Adrenal gland (tissue), 12 donors: Measurements from ENCODE around the gene ADK. TPM values are rescaled to one million over a fixed set of nuclear protein-coding genes. Genes with fewer than 3 reads are reported as not detected.
A peak's percentile ranks its signal among the peaks of the same experiment; 100 is the strongest.
"Not testable (repeated sequence)": the region's sequence is repeated elsewhere in the genome, so short reads cannot be mapped to it uniquely, and the experiment has no call there.

Source experiments
- DNase-seq, 7 donors: peaks; one replicate each; pipeline ENCODE4 v3.0.0-alpha.2; 2019 to 2020
- H3K27ac ChIP-seq, 5 donors: fragments of 200-600 bp; sonication (generic) in 4 of 5; 1 replicate in 3 of 5; 2 replicates in 2 of 5; pipeline versions ENCODE4 v1.5.1 to v1.8.0; 2016 to 2020; ENCODE audit warnings: mild to moderate bottlenecking in 1 of 5
- H3K27me3 ChIP-seq: fragments of 200-600 bp; 2 replicates; pipeline ENCODE4 v1.8.0; 2021
- H3K36me3 ChIP-seq, 2 donors: fragments of 200-600 bp; replicated peaks in 1 of 2; 1 replicate in 1 of 2; 2 replicates in 1 of 2; pipeline versions ENCODE4 v1.5.1 to v1.8.0; 2018 to 2022
- H3K4me1 ChIP-seq, 2 donors: fragments of 200-600 bp; replicated peaks in 1 of 2; 1 replicate in 1 of 2; 2 replicates in 1 of 2; pipeline versions ENCODE4 v1.5.1 to v1.8.0; 2018 to 2021
- H3K4me3 ChIP-seq, 4 donors: fragments of 200-600 bp; sonication (generic) in 3 of 4; one replicate each; pipeline ENCODE4 v1.5.1; 2016 to 2018
- H3K9me3 ChIP-seq, 3 donors: fragments of 200-600 bp; sonication (generic) in 1 of 3; replicated peaks in 1 of 3; 1 replicate in 2 of 3; 2 replicates in 1 of 3; pipeline versions ENCODE4 v1.5.1 to v1.8.0; 2016 to 2021
- CTCF ChIP-seq, 6 experiments: fragments of 450-650 bp in 4 of 6; fragments of 200-600 bp in 2 of 6; sonication (generic) in 1 of 6; IDR thresholded peaks; 1 replicate in 5 of 6; 2 replicates in 1 of 6; pipeline versions ENCODE4 v1.5.1 to v1.8.0; 2016 to 2021; ENCODE audit warnings: antibody characterized with exemption in 6 of 6, mild to moderate bottlenecking in 2 of 6, moderate library complexity in 1 of 6
- POLR2A ChIP-seq, 2 donors: fragments of 450-650 bp; IDR thresholded peaks; one replicate each; pipeline ENCODE4 v1.6.1; 2017; ENCODE audit warnings: antibody characterized with exemption in 2 of 2, mild to moderate bottlenecking in 2 of 2, moderate library complexity in 1 of 2
- WGBS, 4 donors: extraction: QIAGEN DNeasy Blood & Tissue Kit in 2 of 4; methylation state at CpG; one replicate each; pipeline versions ENCODE4 v1.1.5 to v1.1.7; 2013 to 2017; 5-methylcytosine and 5-hydroxymethylcytosine counted together
- intact Hi-C, 2 donors: fragments of 100-400 bp; cut with DNase I; formaldehyde crosslinking; loops; one replicate each; pipeline versions ENCODE4 v1.14.1 to v1.15.0; 2022 to 2023
- polyA plus RNA-seq, 3 donors: library from polyadenylated mRNA; stranded (reverse); fragments of 200-250 nt in 2 of 3; fragments of 350-450 nt in 1 of 3; fragmentation: Illumina TruSeq in 1 of 3; extraction: RNeasy Lipid Tissue Mini Kit (QIAGEN cat#74804) in 1 of 3; gene quantifications; one replicate each; pipeline ENCODE4 v1.2.3, GENCODE V29; 2013 to 2014
- total RNA-seq, 9 donors: library from RNA; depleted of rRNA in 4 of 9; stranded (reverse); fragments of >200 nt in 4 of 9; fragments of 120-200 nt in 1 of 9; fragmentation: NEBNext Ultra II Directional in 1 of 9; extraction: Animal tissue kit (Norgen Biotek cat#: 25700) in 1 of 9; gene quantifications; one replicate each; pipeline versions ENCODE4 v1.1.0 to v1.2.4, GENCODE V29; 2013 to 2023
- donor health status: healthy with polysubstance abuse.
- donor health status: Bipolar disorder and iron deficiency.
- donor health status: DM: yes; HTN: yes; CAD: no.
- donor health status: DM: no; HTN: no; CAD: no.
- donor health status: DM: no; HTN: no; CAD: no.
- donor health status: DM: yes; HTN: yes; CAD: no.

ADK gene
- total and polyA plus RNA-seq, 12 donors = 8.2 to 45.5 (median 22.2) TPM

DNA sequence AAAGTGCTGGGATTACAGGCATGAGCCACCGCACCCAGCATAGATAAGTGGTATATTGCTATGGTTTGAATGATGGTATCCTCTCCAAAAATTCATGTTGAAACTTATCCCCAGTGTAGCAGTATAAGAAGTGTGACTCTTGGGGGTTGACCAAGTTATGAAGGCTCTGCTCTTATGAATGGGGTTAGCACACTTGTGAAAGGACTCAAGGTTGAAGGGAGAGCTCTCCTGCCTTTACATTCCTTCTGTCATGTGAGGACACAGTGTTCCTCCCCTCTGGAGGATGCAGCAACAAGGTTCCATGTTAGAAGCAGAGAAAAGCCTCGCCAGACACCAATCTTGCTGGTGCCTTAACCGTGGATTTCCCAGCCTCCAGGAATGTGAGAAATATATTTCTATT is 58.0 kb downstream of the ADK start:
- H3K9me3 ChIP-seq = no peaks in the 10 kb centered on the region
- DNase-seq = no peak
- no peaks in the 10 kb centered on the region for H3K27me3 ChIP-seq
- intact Hi-C loops = no loop called here
- TF ChIP-seq POLR2A (IDR thresholded peaks at IDR 0.05) (no peak), CTCF (IDR thresholded peaks at IDR 0.05) (no peak)
- WGBS, 4 donors = 95 to 100% (median 99%) methylated on average over 3 of the region's 3 CpGs
- H3K4me3 ChIP-seq = no peak overlapping the region
- H3K36me3 ChIP-seq = no peaks in the 10 kb centered on the region
- no peak overlapping the region for H3K27ac ChIP-seq
- H3K4me1 ChIP-seq = no peaks in the 10 kb centered on the region

DNA sequence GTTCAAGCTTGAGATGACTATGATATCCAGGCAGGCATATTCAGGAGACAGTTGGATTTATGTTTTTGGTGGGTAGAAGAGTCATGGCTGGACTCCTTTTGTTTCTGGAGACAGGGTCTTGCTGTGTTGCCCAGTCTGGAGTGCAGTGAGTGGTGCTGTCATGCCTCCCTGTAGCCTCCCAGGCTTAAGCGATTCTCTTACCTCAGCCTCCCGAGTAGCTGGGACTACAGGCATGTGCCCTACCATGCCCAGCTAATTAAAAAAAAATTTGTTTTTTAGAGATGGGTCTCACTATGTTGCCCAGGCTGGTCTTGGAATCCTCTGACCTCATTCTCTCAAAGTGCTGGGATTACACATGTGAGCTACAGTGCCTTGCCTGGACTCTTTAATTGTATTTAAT is 62.0 kb downstream of the ADK start:
- no peak for DNase-seq
- Histone ChIP-seq H3K27me3 (no peaks in the 10 kb centered on the region), H3K27ac (no peak overlapping the region), H3K4me3 (no peak overlapping the region), H3K9me3 (no peaks in the 10 kb centered on the region), H3K36me3 (no peaks in the 10 kb centered on the region), H3K4me1 (no peaks in the 10 kb centered on the region)
- TF ChIP-seq CTCF (IDR thresholded peaks at IDR 0.05) (no peak), POLR2A (IDR thresholded peaks at IDR 0.05) (no peak)
- intact Hi-C loops = no loop called here
- WGBS, 4 donors = 93 to 100% (median 96%) methylated on average over 1 to 2 of the region's 2 CpGs

- no peak overlapping the region for H3K4me3 ChIP-seq
- no peaks in the 10 kb centered on the region for H3K27me3 ChIP-seq
- no peaks in the 10 kb centered on the region for H3K4me1 ChIP-seq
- no peaks in the 10 kb centered on the region for H3K9me3 ChIP-seq
- H3K36me3 ChIP-seq = no peaks in the 10 kb centered on the region
- H3K27ac ChIP-seq = no peak overlapping the region
- WGBS, 4 donors = 65 to 78% (median 72%) methylated on average over 3 of the region's 3 CpGs
- intact Hi-C loops = no loop called here
- TF ChIP-seq POLR2A (IDR thresholded peaks at IDR 0.05) = no peak
- TF ChIP-seq CTCF (IDR thresholded peaks at IDR 0.05) = peak in 4 of 6 experiments; percentile 12 to 38 (median 26)
- peak in 3 of 7 donors; percentile 22 to 46 (median 33) for DNase-seq
Measured at GRCh38 chr10:74213571-74214162, 62.6 kb downstream of the ADK start.

DNA sequence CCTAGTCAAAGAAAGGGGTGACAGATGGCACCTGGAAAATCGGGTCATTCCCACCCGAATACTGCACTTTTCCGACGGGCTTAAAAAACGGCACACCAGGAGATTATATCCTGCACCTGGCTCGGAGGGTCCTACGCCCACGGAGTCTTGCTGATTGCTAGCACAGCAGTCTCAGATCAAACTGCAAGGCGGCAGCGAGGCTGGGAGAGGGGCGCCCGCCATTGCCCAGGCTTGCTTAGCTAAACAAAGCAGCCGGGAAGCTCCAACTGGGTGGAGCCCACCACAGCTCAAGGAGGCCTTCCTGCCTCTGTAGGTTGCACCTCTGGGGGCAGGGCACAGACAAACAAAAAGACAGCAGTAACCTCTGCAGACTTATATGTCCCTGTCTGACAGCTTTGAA is 66.1 kb downstream of the ADK start:
- H3K4me3 ChIP-seq, intact Hi-C loops, H3K27ac ChIP-seq: not testable (repeated sequence)

GRCh38 chr10:74222467-74222866 is 71.4 kb downstream of the ADK start:
- H3K4me3 ChIP-seq, DNase-seq, H3K27ac ChIP-seq, H3K27me3 ChIP-seq, H3K9me3 ChIP-seq, H3K36me3 ChIP-seq, H3K4me1 ChIP-seq, intact Hi-C loops: not testable (repeated sequence)
- 90 to 95% (median 93%) methylated on average over 3 to 4 of the region's 4 CpGs for WGBS, 4 donors

More for the DNA sequence above, 66.1 kb downstream of the ADK start:
- DNase-seq, H3K9me3 ChIP-seq, H3K36me3 ChIP-seq, H3K4me1 ChIP-seq, H3K27me3 ChIP-seq: not testable (repeated sequence)
- WGBS, 4 donors = 97 to 99% (median 98%) methylated on average over 9 to 13 of the region's 13 CpGs
